GM12873 (cell line): ENCODE measurements around the gene FNBP1.

Experiments used
- TF ChIP-seq, protein P1 (sequence below): IDR thresholded peaks from 2 replicates; pipeline ENCODE4 v1.5.1; 2012; ENCODE audit warnings: low read depth, mild to moderate bottlenecking, moderate library complexity, low read length, control low read depth; ENCODE audit not compliant: insufficient read depth; ENCODE audit errors: missing control alignments

FNBP1 gene

DNA sequence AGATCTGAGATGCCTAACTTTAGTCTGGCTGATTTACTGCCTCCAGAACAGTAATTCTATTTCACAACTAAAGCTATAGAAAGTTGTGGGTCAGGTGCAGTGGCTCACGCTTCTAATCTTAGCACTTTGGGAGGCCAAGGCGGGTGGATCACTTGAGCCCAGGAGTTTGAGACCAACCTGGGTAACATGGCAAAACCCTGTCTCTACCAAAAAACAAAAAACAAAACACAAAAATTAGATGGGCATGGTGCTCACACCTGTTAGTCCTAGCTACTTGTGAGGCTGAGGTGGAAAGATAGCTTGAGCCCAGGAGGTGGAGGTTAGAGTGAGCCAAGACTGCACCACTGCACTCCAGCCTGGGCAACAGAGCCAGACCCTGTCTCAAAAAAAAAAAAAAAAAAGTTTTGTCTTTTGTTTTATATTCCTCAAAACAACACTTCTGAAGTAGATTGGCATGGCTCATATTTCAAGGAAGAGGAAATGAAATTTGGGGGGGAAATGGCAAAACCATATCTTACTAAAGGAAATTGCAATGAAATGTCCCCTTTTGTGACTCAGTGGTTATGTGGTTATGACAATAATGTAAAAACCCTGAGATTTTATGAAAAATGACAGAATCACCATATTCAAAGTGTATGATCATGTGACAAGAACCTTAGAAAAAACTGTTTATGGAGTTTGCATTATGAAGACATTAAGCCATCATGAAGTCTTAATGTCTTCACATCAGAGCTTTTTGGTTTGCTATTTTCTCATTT, 16.2 kb downstream of the FNBP1 start:
- TF ChIP-seq, protein P1, sequence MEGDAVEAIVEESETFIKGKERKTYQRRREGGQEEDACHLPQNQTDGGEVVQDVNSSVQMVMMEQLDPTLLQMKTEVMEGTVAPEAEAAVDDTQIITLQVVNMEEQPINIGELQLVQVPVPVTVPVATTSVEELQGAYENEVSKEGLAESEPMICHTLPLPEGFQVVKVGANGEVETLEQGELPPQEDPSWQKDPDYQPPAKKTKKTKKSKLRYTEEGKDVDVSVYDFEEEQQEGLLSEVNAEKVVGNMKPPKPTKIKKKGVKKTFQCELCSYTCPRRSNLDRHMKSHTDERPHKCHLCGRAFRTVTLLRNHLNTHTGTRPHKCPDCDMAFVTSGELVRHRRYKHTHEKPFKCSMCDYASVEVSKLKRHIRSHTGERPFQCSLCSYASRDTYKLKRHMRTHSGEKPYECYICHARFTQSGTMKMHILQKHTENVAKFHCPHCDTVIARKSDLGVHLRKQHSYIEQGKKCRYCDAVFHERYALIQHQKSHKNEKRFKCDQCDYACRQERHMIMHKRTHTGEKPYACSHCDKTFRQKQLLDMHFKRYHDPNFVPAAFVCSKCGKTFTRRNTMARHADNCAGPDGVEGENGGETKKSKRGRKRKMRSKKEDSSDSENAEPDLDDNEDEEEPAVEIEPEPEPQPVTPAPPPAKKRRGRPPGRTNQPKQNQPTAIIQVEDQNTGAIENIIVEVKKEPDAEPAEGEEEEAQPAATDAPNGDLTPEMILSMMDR: no peak

DNA sequence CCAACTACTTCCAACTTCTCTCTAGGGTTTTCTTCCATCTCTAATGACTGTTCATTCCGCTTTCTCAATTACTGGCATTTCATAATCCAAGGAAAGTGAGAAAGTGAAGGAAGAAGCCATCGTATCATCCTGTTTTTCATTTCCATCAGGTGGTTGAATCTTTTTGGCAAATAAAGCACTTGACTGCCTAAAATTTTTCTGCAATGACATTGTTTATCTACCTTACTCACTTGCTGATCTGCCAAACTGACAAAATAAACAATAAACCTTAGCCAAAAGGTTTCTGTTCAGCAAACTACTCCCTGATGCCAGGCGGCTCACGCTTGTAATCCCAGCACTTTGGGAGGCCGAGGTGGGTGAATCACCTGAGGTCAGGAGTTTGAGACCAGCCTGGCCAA, 18.4 kb downstream of the FNBP1 start:
- TF ChIP-seq, protein P1: no peak

DNA sequence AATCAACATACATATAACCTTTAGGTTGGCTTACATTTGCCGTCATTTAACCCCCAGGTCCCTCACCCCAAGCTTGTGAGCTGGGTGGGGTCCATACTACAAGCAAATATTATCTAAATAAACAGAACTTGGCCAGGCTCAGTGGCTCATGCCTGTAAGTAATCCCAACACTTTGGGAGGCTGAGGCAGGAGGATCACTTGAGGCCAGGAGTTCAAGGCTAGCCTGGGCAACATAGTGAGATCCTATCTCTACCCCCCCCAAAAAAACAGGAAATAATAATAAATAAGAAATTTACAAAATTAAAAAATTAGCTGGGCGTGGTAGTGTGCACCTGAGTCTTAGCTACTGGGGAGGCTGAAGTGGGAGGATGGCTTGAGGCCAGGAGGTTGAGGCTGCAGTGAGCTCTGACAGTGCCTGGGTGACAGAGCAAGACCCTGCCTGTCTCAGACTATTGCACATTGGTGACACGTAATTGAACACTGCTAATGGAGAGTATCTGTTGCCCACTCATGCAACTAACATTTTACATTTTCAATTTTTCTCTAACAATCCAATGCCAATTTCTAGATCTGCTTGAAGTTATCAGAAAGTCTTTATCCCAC, 18.9 kb downstream of the FNBP1 start:
- TF ChIP-seq, protein P1: no peak

DNA sequence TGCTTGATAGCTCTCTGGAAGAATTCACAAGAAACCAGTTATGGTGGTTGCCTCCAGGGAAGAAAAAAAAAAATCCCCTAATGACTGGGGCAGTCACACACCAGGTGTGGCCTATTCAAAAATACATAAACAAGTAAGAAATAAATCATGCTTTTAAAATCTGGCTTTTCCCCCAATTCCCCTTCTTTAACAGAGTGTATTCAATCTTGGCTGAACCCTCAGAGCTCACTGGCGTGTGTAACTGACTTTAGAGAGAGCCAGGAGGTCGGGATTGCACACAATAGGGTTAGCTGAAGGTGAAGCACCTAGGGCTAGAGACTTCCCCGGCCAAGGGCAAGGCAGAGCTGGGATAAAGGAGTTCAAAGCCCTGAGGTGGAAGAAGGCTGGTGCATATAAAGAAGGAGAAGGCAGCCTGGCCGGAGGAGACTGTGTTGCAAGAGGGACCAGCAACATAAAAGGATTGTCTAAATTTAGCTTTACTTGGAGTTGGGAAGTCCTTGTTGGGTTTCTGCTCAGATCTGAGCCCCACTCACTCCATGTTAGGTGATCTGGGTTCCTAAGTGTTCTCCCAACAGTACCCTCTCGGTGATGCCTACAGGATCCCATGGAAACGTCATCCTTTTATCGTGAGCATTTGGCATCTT, 19.7 kb downstream of the FNBP1 start:
- TF ChIP-seq, protein P1: no peak

DNA sequence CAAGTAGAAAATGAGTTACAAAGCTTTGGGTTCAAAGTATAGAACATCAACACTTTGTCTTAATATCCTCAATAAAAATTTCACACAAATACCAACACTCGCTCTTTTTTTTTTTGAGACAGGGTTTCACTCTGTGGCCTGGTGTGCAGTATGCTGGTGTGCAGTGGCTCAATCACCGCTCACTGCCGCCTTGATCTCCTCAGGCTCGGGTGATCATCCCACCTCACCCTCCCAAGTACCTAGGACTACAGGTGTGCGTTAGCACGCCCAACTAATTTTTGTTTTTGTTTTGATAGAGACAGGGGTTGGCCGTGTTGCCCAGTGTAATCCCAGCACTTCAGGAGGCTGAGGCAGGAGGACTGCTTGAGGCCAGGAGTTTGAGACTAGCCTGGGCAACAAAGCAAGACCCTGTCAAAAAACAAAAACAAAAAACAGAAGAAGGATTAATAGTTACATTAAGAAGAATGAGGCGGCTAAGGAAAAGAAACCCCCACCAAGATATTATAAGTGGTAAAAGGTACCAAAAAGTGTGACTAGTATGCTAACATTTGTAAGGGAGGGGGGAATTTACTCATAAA, 20.3 kb downstream of the FNBP1 start:
- TF ChIP-seq, protein P1: no peak

DNA sequence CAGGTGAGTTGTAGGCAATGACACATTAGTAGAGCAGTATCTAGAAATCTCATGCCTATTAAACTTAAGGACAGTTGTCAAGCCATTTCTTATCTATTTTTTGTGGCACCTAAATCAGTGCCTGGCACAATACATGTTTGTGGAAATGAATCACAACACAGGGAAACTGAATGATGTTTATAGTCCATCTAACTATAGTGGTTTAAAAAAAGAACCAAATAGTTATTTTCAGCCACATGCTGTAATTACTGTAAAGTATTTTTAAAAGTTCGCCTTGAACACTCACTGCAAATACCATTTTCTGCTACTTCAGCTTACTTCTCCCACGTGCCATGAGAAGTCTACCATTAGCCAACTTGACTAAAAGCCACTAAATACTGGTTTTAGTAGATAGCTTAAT, 21.9 kb downstream of the FNBP1 start:
- TF ChIP-seq, protein P1: no peak

DNA sequence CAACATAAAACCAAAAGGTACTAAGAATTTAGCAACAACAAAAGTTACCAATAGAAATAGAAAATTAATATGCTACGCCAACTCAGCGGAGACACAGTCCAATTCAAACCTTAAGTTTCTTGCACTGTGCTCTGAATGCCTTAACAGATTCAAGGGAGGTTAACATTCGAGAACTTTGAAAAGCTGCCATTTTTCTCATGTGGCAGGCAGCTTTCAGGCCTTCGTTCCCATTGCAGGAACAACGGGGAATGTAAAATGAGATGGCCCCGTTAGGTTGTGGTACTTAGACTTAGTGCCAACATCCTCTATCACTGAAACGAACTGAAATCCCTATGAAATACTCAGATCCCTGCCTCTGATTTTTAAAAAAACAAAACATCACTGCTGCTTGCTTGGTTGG, 22.4 kb downstream of the FNBP1 start:
- TF ChIP-seq, protein P1: no peak
